Loucy (cell line): ENCODE results near the gene PTGES3L.
"Not testable (repeated sequence)": the region's sequence is repeated elsewhere in the genome, so short reads cannot be mapped to it uniquely, and the experiment has no call there.

Experiments used
- H2AFZ ChIP-seq: fragments of 200-600 bp; sonication (generic); 2 replicates; pipeline ENCODE4 v1.6.0; 2016; ENCODE audit warnings: antibody characterized with exemption, mild to moderate bottlenecking, low read length, moderate library complexity
- H3F3A ChIP-seq: fragments of 200-600 bp; 2 replicates; pipeline ENCODE4 v1.6.0; 2016; ENCODE audit warnings: antibody characterized with exemption, low read depth, mild to moderate bottlenecking
- H3K27me3 ChIP-seq: fragments of 200-600 bp; sonication (generic); 2 replicates; pipeline ENCODE4 v1.6.1; 2014; ENCODE audit warnings: low read length, mild to moderate bottlenecking; ENCODE audit not compliant: insufficient read depth, poor library complexity, severe bottlenecking
- H3K36me3 ChIP-seq: fragments of 200-600 bp; sonication (generic); 2 replicates; pipeline ENCODE4 v1.6.1; 2016; ENCODE audit warnings: low read length; ENCODE audit not compliant: insufficient read depth
- H3K4me1 ChIP-seq: fragments of 200-600 bp; sonication (generic); 2 replicates; pipeline ENCODE4 v1.5.1; 2014; ENCODE audit warnings: low read length, mild to moderate bottlenecking; ENCODE audit not compliant: insufficient read depth, poor library complexity, severe bottlenecking
- H3K4me2 ChIP-seq: fragments of 200-600 bp; sonication (generic); 2 replicates; pipeline ENCODE4 v1.6.0; 2014; ENCODE audit warnings: antibody characterized with exemption, low read length, low read depth, mild to moderate bottlenecking; ENCODE audit not compliant: poor library complexity, severe bottlenecking
- H3K4me3 ChIP-seq: fragments of 200-600 bp; sonication (generic); 2 replicates; pipeline ENCODE4 v1.5.1; 2014; ENCODE audit warnings: low read length, mild to moderate bottlenecking, mixed read lengths; ENCODE audit not compliant: poor library complexity, severe bottlenecking
- H3K79me2 ChIP-seq: fragments of 200-600 bp; sonication (generic); 2 replicates; pipeline ENCODE4 v1.6.1; 2014; ENCODE audit warnings: low read length; ENCODE audit not compliant: insufficient read depth
- H3K9ac ChIP-seq: fragments of 200-600 bp; sonication (generic); 2 replicates; pipeline ENCODE4 v1.6.0; 2014; ENCODE audit warnings: mild to moderate bottlenecking, low read depth, low read length, moderate library complexity; ENCODE audit not compliant: poor library complexity, severe bottlenecking
- H3K9me2 ChIP-seq: fragments of 200-600 bp; sonication (generic); replicated peaks from 2 replicates; pipeline ENCODE4 v1.6.1; 2016; ENCODE audit warnings: low read depth, low read length, mixed read lengths
- H3K9me3 ChIP-seq: fragments of 200-600 bp; sonication (generic); 2 replicates; pipeline ENCODE4 v1.6.1; 2014; ENCODE audit warnings: mild to moderate bottlenecking, antibody characterized with exemption, low read length, low read depth; ENCODE audit not compliant: insufficient read depth
- H4K20me1 ChIP-seq: fragments of 200-600 bp; sonication (generic); 2 replicates; pipeline ENCODE4 v1.6.0; 2014; ENCODE audit warnings: antibody characterized with exemption, low read length, mild to moderate bottlenecking; ENCODE audit not compliant: insufficient read depth, poor library complexity, severe bottlenecking
- CTCF ChIP-seq: fragments of 200-600 bp; sonication (generic); conservative IDR thresholded peaks from 2 replicates; pipeline ENCODE4 v1.5.1; 2014; ENCODE audit warnings: mild to moderate bottlenecking, antibody characterized with exemption, low read length
- EZH2phosphoT487 ChIP-seq: fragments of 200-600 bp; IDR thresholded peaks from 2 replicates; pipeline ENCODE4 v1.6.1; 2018; ENCODE audit warnings: antibody characterized with exemption, mild to moderate bottlenecking, moderate library complexity, borderline replicate concordance

Gene PTGES3L

DNA sequence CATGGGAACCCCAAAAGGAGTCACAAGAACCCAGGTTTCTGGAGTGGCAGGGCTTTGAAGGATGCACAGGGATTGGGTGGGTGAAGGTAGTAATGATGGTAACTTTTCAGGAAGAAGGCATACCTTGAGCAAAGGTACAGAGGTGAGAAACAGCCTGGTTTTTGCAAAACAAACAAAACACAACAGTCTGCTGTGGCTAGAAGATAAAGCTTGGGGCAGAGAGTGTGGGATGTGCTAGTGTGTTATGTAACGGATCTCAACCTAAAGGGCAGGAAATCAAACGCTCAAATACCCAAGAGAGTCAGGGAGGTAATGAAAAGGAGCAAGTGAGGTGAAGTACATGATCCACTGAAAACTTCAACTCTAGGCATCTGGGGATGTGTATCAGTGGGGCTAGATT, 4.6 kb downstream of the PTGES3L start:
- Histone ChIP-seq H3K4me3 (no peak overlapping the region), H3K4me2 (peak overlapping the region; percentile 9), H3K79me2 (peaks cover 9% of the 10 kb centered on the region; the same call in 1 of the 2 replicates), H3F3A (no peaks in the 10 kb centered on the region), H2AFZ (no peak overlapping the region), H3K9me2 (no peaks in the 10 kb centered on the region), H3K9ac (no peak overlapping the region), H3K27me3 (no peaks in the 10 kb centered on the region), H3K36me3 (no peaks in the 10 kb centered on the region), H4K20me1 (no peaks in the 10 kb centered on the region), H3K4me1 (peaks cover 16% of the 10 kb centered on the region), H3K9me3 (no peaks in the 10 kb centered on the region)
- TF ChIP-seq EZH2phosphoT487 (no peak), CTCF (no peak)

DNA sequence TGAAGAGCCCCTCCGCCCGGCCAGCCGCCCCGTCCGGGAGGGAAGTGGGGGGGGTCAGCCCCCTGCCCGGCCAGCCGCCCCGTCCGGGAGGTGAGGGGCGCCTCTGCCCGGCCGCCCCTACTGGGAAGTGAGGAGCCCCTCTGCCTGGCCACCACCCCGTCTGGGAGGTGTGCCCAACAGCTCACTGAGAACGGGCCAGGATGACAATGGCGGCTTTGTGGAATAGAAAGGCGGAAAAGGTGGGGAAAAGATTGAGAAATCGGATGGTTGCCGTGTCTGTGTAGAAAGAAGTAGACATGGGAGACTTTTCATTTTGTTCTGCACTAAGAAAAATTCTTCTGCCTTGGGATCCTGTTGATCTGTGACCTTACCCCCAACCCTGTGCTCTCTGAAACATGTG, 6.6 kb downstream of the PTGES3L start:
- H3K9me3 ChIP-seq, H3K4me3 ChIP-seq, H3K4me2 ChIP-seq, H3F3A ChIP-seq, H3K4me1 ChIP-seq, H3K79me2 ChIP-seq, H3K27me3 ChIP-seq, H4K20me1 ChIP-seq, H3K9me2 ChIP-seq, H3K36me3 ChIP-seq, H2AFZ ChIP-seq, H3K9ac ChIP-seq: not testable (repeated sequence)

- no peaks in the 10 kb centered on the region for H3K27me3 ChIP-seq
- no peak overlapping the region for H3K4me2 ChIP-seq
- H3F3A ChIP-seq: no peaks in the 10 kb centered on the region; the same call in 1 of the 2 replicates
- no peaks in the 10 kb centered on the region for H3K9me3 ChIP-seq
- no peaks in the 10 kb centered on the region for H4K20me1 ChIP-seq
- H3K36me3 ChIP-seq: no peaks in the 10 kb centered on the region
- H3K79me2 ChIP-seq: no peaks in the 10 kb centered on the region
- TF ChIP-seq EZH2phosphoT487 (no peak), CTCF (no peak)
- no peak overlapping the region for H3K9ac ChIP-seq
- H2AFZ ChIP-seq: no peak overlapping the region
- H3K9me2 ChIP-seq: no peaks in the 10 kb centered on the region
- H3K4me1 ChIP-seq: peaks cover 5% of the 10 kb centered on the region
- no peak overlapping the region for H3K4me3 ChIP-seq
These were observed 8.3 kb downstream of the PTGES3L start for GRCh38 chr17:42971589-42971988.

- Histone ChIP-seq H3K4me3 (no peak overlapping the region), H3K27me3 (no peaks in the 10 kb centered on the region), H2AFZ (no peak overlapping the region), H3K4me1 (no peaks in the 10 kb centered on the region), H3K79me2 (peaks cover under 1% of the 10 kb centered on the region; the same call in 1 of the 2 replicates), H3K36me3 (no peaks in the 10 kb centered on the region), H3F3A (no peaks in the 10 kb centered on the region; the same call in 1 of the 2 replicates), H3K9ac (no peak overlapping the region), H4K20me1 (no peaks in the 10 kb centered on the region), H3K9me2 (no peaks in the 10 kb centered on the region), H3K9me3 (no peaks in the 10 kb centered on the region), H3K4me2 (no peak overlapping the region)
- no peak for TF ChIP-seq CTCF
- no peak for TF ChIP-seq EZH2phosphoT487
These were observed 10.8 kb downstream of the PTGES3L start for GRCh38 chr17:42969001-42969581.
